Sigmoid colon (tissue), 4 donors: Measurements from ENCODE around the gene BCAS3.

ENCODE experiments used
- POLR2AphosphoS5 ChIP-seq, 4 donors: sonication (generic); formaldehyde crosslinking; IDR thresholded peaks; one replicate each; pipeline ENCODE4 v1.6.1; 2017; ENCODE audit warnings: antibody characterized with exemption in 4 of 4
- TF ChIP-seq, protein P1 (sequence below), 4 experiments: fragments of 450-650 bp in 3 of 4; fragments of 200-600 bp in 1 of 4; IDR thresholded peaks; one replicate each; pipeline ENCODE4 v1.5.1; 2016 to 2019; ENCODE audit warnings: antibody characterized with exemption in 4 of 4, mild to moderate bottlenecking in 3 of 4, moderate library complexity in 2 of 4

GRCh38 chr17:61318684-61319098, 641.0 kb downstream of the BCAS3 start:
- TF ChIP-seq, protein P1, sequence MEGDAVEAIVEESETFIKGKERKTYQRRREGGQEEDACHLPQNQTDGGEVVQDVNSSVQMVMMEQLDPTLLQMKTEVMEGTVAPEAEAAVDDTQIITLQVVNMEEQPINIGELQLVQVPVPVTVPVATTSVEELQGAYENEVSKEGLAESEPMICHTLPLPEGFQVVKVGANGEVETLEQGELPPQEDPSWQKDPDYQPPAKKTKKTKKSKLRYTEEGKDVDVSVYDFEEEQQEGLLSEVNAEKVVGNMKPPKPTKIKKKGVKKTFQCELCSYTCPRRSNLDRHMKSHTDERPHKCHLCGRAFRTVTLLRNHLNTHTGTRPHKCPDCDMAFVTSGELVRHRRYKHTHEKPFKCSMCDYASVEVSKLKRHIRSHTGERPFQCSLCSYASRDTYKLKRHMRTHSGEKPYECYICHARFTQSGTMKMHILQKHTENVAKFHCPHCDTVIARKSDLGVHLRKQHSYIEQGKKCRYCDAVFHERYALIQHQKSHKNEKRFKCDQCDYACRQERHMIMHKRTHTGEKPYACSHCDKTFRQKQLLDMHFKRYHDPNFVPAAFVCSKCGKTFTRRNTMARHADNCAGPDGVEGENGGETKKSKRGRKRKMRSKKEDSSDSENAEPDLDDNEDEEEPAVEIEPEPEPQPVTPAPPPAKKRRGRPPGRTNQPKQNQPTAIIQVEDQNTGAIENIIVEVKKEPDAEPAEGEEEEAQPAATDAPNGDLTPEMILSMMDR (IDR thresholded peaks at IDR 0.05) = no peak
- TF ChIP-seq POLR2AphosphoS5 (IDR thresholded peaks at IDR 0.05) = no peak
